NB4 (cell line): ENCODE data around the gene DYDC2.

ENCODE experiments used
- DNase-seq: peaks from one replicate; pipeline ENCODE4 v3.0.0; 2010; ENCODE audit warnings: low read depth
- H3K4me3 ChIP-seq: one replicate; pipeline ENCODE4 v1.5.1; 2011; ENCODE audit warnings: mild to moderate bottlenecking, low read depth, low read length, moderate library complexity
- CTCF ChIP-seq: IDR thresholded peaks from one replicate; pipeline ENCODE4 v1.5.1; 2012; ENCODE audit warnings: low read depth, low read length
- MYC ChIP-seq: IDR thresholded peaks from 2 replicates; pipeline ENCODE4 v1.6.1; 2011; ENCODE audit warnings: low read depth, low read length
- POLR2A ChIP-seq: IDR thresholded peaks from 2 replicates; pipeline ENCODE4 v1.6.1; 2011; ENCODE audit warnings: mild to moderate bottlenecking; ENCODE audit not compliant: insufficient read length; ENCODE audit errors: extremely low read depth
- TF ChIP-seq, protein P1 (sequence below): IDR thresholded peaks from 2 replicates; pipeline ENCODE4 v1.6.1; 2011; ENCODE audit warnings: low read depth, low read length

DYDC2 gene

GRCh38 chr10:80373502-80373901 is 16.9 kb downstream of the DYDC2 start:
- TF ChIP-seq POLR2A (no peak), CTCF (no peak), MYC (no peak)
- TF ChIP-seq, protein P1, sequence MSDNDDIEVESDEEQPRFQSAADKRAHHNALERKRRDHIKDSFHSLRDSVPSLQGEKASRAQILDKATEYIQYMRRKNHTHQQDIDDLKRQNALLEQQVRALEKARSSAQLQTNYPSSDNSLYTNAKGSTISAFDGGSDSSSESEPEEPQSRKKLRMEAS: no peak
- DNase-seq: no peak
- H3K4me3 ChIP-seq: no peak overlapping the region

DNA sequence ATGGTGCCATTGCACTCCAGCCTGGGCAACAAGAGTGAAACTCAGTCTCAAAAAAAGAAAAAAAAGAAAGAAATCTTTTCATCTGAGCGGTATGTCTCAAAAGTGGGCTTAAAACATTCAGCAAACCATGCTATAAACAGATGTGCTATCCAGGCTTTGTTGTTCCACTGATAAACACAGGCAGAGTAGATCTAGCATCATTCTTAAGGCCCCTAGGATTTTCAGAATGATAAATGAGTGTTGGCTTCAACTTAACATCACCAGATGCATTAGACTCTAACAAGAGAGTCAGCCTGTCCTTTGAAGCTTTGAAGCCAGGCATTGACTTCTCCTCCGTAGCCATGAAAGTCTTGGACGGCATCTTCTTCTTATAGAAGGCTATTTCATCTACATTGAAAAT is 23.1 kb downstream of the DYDC2 start:
- no peak for DNase-seq
- H3K4me3 ChIP-seq: no peak overlapping the region
- TF ChIP-seq POLR2A: no peak
- TF ChIP-seq, protein P1: no peak
- no peak for TF ChIP-seq CTCF
- TF ChIP-seq MYC: no peak

DNA sequence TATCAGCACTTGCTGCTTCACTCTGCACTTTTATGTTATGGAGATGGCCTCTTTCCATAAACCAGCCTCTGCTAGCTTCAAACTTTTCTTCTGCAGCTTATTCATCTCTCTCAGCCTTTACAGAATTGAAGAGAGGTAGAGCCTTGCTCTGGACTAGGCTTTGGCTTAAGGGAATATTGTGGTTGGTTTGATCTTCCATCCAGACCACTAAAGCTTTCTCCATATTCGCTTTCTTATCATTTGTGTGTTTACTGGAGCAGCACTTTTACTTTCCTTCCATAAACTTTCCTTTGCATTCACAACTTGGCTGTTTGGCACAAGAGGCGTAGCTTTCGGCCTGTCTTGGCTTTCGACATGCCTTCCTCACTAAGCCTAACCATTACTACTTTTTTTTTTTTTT is 23.6 kb downstream of the DYDC2 start:
- no peak for DNase-seq
- TF ChIP-seq, protein P1: no peak
- TF ChIP-seq POLR2A (no peak), CTCF (no peak), MYC (no peak)
- no peak overlapping the region for H3K4me3 ChIP-seq

GRCh38 chr10:80382989-80383388 is 26.4 kb downstream of the DYDC2 start:
- peak; percentile 52 for DNase-seq
- H3K4me3 ChIP-seq: no peak overlapping the region
- TF ChIP-seq, protein P1: 0 out of 2 replicates have a peak, but pooled peaks have one; percentile 45
- TF ChIP-seq MYC: no peak
- peak; percentile 51 for TF ChIP-seq CTCF
- no peak for TF ChIP-seq POLR2A

DNA sequence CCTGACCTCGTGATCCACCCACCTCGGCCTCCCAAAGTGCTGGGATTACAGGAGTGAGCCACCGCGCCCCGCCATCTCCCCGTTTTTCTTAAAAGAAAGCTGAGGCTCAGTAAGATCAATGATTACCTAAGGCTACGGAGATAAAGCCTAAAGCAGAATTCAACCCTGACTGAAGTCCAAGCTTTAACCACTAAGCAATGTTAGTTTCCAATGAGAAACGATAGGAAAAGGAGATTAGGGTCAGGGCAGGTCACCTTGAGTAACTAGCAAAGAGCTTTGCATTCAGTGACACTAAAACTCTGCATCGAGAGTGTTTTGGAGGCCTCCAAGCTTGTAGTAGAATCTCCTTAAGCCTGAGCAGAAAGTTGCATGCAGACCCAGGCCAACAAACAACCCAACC is 34.2 kb downstream of the DYDC2 start:
- no peak overlapping the region for H3K4me3 ChIP-seq
- TF ChIP-seq, protein P1: no peak
- DNase-seq: no peak

- TF ChIP-seq CTCF (no peak), MYC (no peak), POLR2A (no peak)
- TF ChIP-seq, protein P1: no peak
- no peak overlapping the region for H3K4me3 ChIP-seq
- no peak for DNase-seq
Observed at GRCh38 chr10:80392250-80392649, 35.7 kb downstream of the DYDC2 start.
